OCI-LY3 (cell line): ENCODE results near the gene STRA6.

Experiments
- H2AFZ ChIP-seq: fragments of 200-600, 300-600 bp; shearing (Covaris generic); 2 replicates; pipeline ENCODE4 v1.6.0; 2014; ENCODE audit warnings: antibody characterized with exemption, low read depth, low read length
- H3K27ac ChIP-seq: fragments of 200-600, 300-600 bp; sonication (generic); 2 replicates; pipeline ENCODE4 v1.5.1; 2014; ENCODE audit warnings: mild to moderate bottlenecking, low read length, moderate library complexity, mixed read lengths
- H3K27me3 ChIP-seq: fragments of 200-600, 300-600 bp; sonication (generic); 2 replicates; pipeline ENCODE4 v1.6.1; 2014; ENCODE audit warnings: low read depth, low read length, mixed read lengths
- H3K36me3 ChIP-seq: fragments of 200-600, 300-600 bp; sonication (generic); replicated peaks from 2 replicates; pipeline ENCODE3; 2014; ENCODE audit warnings: low read depth, low read length, mixed read lengths
- H3K4me1 ChIP-seq: fragments of 300-600, 200-600 bp; sonication (generic); 2 replicates; pipeline ENCODE4 v1.6.1; 2014; ENCODE audit warnings: low read length, mixed read lengths
- H3K4me2 ChIP-seq: fragments of 200-600, 300-600 bp; sonication (generic); 2 replicates; pipeline ENCODE4 v1.6.1; 2014; ENCODE audit warnings: low read length, mixed read lengths
- H3K4me3 ChIP-seq: fragments of 300-600, 200-600 bp; sonication (generic); 2 replicates; pipeline ENCODE4 v1.5.1; 2014; ENCODE audit warnings: antibody characterized with exemption, mild to moderate bottlenecking, low read length, moderate library complexity
- H3K79me2 ChIP-seq: fragments of 300-600, 200-600 bp; shearing (Covaris generic); 2 replicates; pipeline ENCODE4 v1.6.1; 2014; ENCODE audit warnings: mild to moderate bottlenecking, low read length, mixed read lengths
- H3K9ac ChIP-seq: fragments of 300-600, 200-600 bp; shearing (Covaris generic); 2 replicates; pipeline ENCODE4 v1.6.0; 2014; ENCODE audit warnings: mild to moderate bottlenecking, low read length, moderate library complexity
- H3K9me3 ChIP-seq: fragments of 200-600, 300-600 bp; shearing (Covaris generic); 2 replicates; pipeline ENCODE4 v1.6.1; 2014; ENCODE audit warnings: low read length, mixed read lengths; ENCODE audit not compliant: insufficient read depth
- H4K20me1 ChIP-seq: fragments of 200-600, 300-600 bp; sonication (generic); 2 replicates; pipeline ENCODE4 v1.6.1; 2016; ENCODE audit warnings: low read length, mixed read lengths; ENCODE audit not compliant: insufficient read depth
- EZH2phosphoT487 ChIP-seq: fragments of 200-600 bp; shearing (Covaris generic); IDR thresholded peaks from 2 replicates; pipeline ENCODE4 v1.6.1; 2018; ENCODE audit warnings: antibody characterized with exemption, mixed run types, low read depth
- TF ChIP-seq, protein P1 (sequence below): fragments of 200-600, 300-600 bp; sonication (generic); IDR thresholded peaks from 2 replicates; pipeline ENCODE4 v1.5.1; 2014; ENCODE audit warnings: antibody characterized with exemption, low read length, low read depth

STRA6 gene

DNA sequence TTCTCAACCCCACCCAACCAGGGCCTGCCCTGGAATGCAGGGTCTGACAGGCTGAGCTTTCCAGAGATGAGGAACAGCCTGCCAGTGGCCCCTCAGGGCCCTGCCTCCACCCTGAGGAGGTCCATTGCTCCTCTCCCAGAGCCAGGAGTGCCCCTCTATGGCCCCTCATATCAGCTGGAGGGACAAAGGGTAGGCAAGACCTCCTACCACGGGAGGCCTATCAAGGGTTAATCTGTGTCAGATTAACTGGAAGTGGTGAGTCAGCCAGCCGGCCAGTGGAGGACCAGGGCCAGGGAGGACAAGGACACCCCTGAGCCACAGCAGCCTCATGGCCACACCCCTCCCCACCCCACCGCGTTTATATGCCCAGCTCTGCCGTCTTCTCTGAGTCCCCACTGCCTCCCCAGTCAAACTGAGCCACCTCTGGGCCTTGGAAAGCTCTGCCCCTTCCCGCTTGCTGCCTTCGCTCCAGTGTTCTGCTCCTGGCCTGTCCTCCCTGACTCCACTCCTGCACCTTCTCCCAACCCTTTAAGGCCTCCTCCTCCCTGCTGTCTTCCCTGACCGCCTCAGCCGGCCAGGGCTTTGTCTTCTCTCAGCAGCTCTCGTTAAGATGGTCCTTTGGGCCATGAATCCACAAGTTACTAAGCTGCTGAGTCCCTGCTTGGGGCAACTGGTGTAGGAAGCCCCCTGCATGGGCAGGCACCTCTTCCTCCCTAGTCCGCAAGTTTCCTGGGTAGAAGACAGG, 40.0 kb upstream of the STRA6 start:
- no peak overlapping the region for H3K4me2 ChIP-seq
- no peaks in the 10 kb centered on the region for H4K20me1 ChIP-seq
- no peaks in the 10 kb centered on the region for H3K79me2 ChIP-seq
- H3K4me3 ChIP-seq: no peak overlapping the region
- no peak overlapping the region for H3K9ac ChIP-seq
- H2AFZ ChIP-seq: no peak overlapping the region
- H3K4me1 ChIP-seq: no peaks in the 10 kb centered on the region
- no peaks in the 10 kb centered on the region for H3K9me3 ChIP-seq
- H3K36me3 ChIP-seq: no peaks in the 10 kb centered on the region
- TF ChIP-seq, protein P1, sequence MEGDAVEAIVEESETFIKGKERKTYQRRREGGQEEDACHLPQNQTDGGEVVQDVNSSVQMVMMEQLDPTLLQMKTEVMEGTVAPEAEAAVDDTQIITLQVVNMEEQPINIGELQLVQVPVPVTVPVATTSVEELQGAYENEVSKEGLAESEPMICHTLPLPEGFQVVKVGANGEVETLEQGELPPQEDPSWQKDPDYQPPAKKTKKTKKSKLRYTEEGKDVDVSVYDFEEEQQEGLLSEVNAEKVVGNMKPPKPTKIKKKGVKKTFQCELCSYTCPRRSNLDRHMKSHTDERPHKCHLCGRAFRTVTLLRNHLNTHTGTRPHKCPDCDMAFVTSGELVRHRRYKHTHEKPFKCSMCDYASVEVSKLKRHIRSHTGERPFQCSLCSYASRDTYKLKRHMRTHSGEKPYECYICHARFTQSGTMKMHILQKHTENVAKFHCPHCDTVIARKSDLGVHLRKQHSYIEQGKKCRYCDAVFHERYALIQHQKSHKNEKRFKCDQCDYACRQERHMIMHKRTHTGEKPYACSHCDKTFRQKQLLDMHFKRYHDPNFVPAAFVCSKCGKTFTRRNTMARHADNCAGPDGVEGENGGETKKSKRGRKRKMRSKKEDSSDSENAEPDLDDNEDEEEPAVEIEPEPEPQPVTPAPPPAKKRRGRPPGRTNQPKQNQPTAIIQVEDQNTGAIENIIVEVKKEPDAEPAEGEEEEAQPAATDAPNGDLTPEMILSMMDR: no peak
- TF ChIP-seq EZH2phosphoT487: no peak
- 0 out of 2 replicates have a peak, but pooled peaks cover 11% of the 10 kb centered on the region for H3K27me3 ChIP-seq
- H3K27ac ChIP-seq: no peak overlapping the region

DNA sequence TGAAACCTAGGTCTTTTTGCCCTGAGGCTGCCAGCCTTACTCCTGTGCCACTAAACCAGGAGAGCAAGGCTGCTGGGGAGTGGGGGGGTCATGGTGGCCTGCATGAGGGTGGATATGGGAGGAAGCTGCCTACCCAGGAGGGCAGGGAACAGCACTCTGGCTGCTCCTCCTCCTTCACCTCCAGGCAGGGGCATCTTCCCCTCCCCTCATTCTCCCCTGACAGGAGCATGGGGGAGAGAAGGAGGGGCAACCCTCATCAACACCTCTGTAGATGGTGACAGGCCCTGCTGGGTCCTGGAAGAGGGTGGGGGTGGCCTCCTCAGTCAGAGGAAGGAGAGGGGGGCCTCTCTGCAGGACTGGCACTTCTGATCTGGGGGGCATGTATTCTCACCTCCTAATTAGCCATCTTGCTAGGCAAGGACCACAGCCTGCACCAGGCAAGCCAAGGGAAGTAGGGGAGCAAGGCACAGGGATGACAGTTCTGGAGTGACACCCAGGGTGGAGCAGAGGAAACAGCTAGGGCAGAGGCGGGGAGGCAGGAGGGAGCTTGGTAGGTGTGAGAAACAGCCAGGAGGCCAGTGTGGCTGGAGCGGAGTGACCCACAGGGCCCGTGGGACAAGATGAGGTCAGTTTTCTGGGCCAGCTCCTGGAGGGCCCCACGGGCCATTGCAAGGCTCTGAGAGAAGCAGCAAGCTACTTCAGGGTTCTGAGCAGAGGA, 38.5 kb upstream of the STRA6 start:
- Histone ChIP-seq H3K27ac (no peak overlapping the region), H3K4me3 (no peak overlapping the region), H3K4me1 (peaks cover 2% of the 10 kb centered on the region; the same call in 1 of the 2 replicates), H3K4me2 (no peak overlapping the region), H3K9me3 (no peaks in the 10 kb centered on the region), H3K36me3 (no peaks in the 10 kb centered on the region), H3K9ac (no peak overlapping the region), H4K20me1 (no peaks in the 10 kb centered on the region), H3K79me2 (no peaks in the 10 kb centered on the region), H2AFZ (no peak overlapping the region), H3K27me3 (0 out of 2 replicates have a peak, but pooled peaks cover 11% of the 10 kb centered on the region)
- no peak for TF ChIP-seq EZH2phosphoT487
- TF ChIP-seq, protein P1: no peak

DNA sequence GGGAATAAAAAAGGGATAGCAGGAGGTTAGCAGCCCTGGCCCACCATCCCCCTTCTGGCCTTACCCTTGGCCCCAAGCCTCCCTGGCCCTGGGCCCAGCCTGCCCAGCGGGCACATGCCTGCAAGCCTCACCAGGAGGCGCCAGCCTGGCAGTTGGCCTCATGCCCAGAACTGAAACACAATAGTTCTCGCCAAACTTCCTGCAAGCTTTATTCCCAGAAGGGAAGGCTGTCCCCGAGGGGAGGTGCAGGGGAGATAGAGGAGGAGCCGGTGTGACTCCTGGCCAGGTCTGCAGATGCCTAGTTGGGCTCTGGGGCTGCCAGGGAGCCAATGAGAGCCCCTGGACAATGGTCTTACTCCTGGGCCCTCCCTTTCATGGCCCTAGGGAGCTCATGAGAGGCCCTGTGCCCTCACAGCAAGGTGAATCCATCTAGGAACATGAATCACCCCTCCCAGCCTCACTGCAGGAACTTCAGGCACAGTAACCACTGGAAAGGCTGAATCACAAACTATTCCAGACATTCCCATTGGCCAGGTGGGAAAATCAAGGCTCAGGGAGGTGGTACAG, 37.5 kb upstream of the STRA6 start:
- H3K4me2 ChIP-seq: no peak overlapping the region
- no peak overlapping the region for H3K9ac ChIP-seq
- no peaks in the 10 kb centered on the region for H3K9me3 ChIP-seq
- no peak overlapping the region for H2AFZ ChIP-seq
- H3K27ac ChIP-seq: no peak overlapping the region
- H3K36me3 ChIP-seq: no peaks in the 10 kb centered on the region
- TF ChIP-seq EZH2phosphoT487: no peak
- TF ChIP-seq, protein P1: no peak; the same call in 1 of the 2 replicates
- H3K79me2 ChIP-seq: no peaks in the 10 kb centered on the region
- no peak overlapping the region for H3K4me3 ChIP-seq
- H3K27me3 ChIP-seq: 0 out of 2 replicates have a peak, but pooled peaks cover 11% of the 10 kb centered on the region
- H3K4me1 ChIP-seq: peaks cover 4% of the 10 kb centered on the region; the same call in 1 of the 2 replicates
- no peaks in the 10 kb centered on the region for H4K20me1 ChIP-seq
